ENCODE data around the gene PNMA8A. TPM values are rescaled to one million over a fixed set of nuclear protein-coding genes. Genes with fewer than 3 reads are reported as not detected.

Gene PNMA8A
- total and polyA plus RNA-seq, 2 experiments from 2014 or later, result 17.8 to 21.7 TPM

DNA sequence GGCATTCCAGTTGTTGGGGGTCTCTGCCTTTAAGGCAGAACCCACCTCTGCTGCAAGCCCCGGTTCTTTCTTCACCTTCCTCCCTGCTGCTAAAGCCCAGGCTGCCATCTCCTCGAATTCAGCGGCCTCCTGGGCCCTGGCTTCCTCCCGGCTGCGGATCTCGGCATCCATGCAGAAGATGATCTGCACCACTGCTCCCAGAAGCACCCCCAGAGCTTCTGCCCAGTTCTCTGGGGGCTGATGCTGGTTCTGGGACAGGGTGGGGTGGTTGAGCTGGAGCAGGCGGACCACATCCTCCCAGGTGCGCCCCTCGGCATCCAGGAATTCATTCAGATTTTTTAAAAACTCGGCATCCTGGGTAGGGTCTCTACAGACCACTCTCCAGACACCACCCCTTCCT, 987 bp downstream of the PNMA8A start:
- DNase-seq (ENCODE audit: low spot score), result no peak
- H3K4me2 ChIP-seq, result peak overlapping the region; percentile 95
- H3K27me3 Mint-ChIP-seq (ENCODE audit: insufficient read depth, low read depth, poor library complexity), result peaks cover 15% of the 10 kb centered on the region

DNA sequence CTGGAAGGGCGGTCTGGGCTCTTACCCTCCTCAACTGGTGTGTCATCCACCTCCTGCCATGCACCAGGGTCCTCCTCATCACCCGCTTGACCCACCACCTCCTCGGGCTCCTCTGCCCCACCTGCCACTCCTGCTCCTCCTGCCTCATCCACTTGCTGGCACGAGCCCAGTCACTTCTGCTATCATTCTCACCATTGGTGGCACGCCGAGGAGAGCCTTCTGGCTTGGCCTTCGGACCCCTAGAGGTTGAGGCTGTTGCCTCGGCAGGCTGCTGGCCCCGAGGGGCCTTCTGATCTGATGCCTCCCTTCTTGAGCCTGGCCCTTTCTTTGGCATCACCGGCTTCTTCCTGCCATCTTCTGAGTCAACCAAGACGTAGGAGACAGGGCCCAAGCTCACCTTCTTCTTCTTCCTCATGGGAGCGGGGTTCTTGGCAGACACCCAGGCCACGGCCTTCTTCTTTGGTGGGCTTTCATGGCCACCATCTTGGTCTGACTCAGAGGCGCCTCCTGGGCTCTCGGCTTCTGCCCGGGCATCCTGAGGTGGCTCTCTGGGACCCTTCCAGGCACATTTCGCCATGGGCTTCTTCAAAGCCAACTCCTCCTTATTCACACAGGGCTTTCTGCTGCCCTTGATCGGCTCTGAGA, 1.7 kb downstream of the PNMA8A start:
- H3K27me3 Mint-ChIP-seq (ENCODE audit: insufficient read depth, low read depth, poor library complexity), result peaks cover 15% of the 10 kb centered on the region
- Histone ChIP-seq H3K27me3 (ENCODE audit: insufficient read depth) (peaks cover 5% of the 10 kb centered on the region; the same call in 1 of the 2 replicates), H3K36me3 (ENCODE audit: insufficient read depth) (no peaks in the 10 kb centered on the region), H4K20me1 (replicated peaks; ENCODE audit: insufficient read depth) (no peaks in the 10 kb centered on the region), H3K4me3 (no peak overlapping the region), H3F3A (replicated peaks; ENCODE audit: low read depth) (0 out of 2 replicates have a peak, but pooled peaks cover 3% of the 10 kb centered on the region), H2AFZ (no peak overlapping the region), H3K79me2 (replicated peaks; ENCODE audit: insufficient read depth) (peaks cover 4% of the 10 kb centered on the region; the same call in 1 of the 2 replicates), H3K27ac (ENCODE audit: low read depth) (no peak overlapping the region), H3K4me2 (no peak overlapping the region), H3K4me1 (ENCODE audit: insufficient read depth) (peaks cover 14% of the 10 kb centered on the region), H3K9me2 (ENCODE audit: insufficient read depth) (no peaks in the 10 kb centered on the region)
- 0 out of 3 replicates have a peak overlapping the region, but pooled peaks have one; percentile 23 for H3K4me3 Mint-ChIP-seq
- no peak for ATAC-seq
- peaks cover 40% of the 10 kb centered on the region for H3K36me3 Mint-ChIP-seq (ENCODE audit: low read depth)
- peaks cover 11% of the 10 kb centered on the region for H3K4me1 Mint-ChIP-seq
- no peak for DNase-seq (ENCODE audit: low spot score)
- no peak overlapping the region for H3K27ac Mint-ChIP-seq
- H3K9me3 Mint-ChIP-seq, result no peaks in the 10 kb centered on the region
- TF ChIP-seq NANOG (IDR thresholded peaks at IDR 0.05; ENCODE audit: borderline replicate concordance) (no peak), POLR2AphosphoS5 (IDR thresholded peaks at IDR 0.05; ENCODE audit: low read depth) (no peak), EZH2phosphoT487 (IDR thresholded peaks at IDR 0.05; ENCODE audit: unreplicated experiment) (no peak), JUNB (IDR thresholded peaks at IDR 0.05; ENCODE audit: unreplicated experiment) (no peak), STAT1 (IDR thresholded peaks at IDR 0.05; ENCODE audit: unreplicated experiment) (no peak)
- TF ChIP-seq, protein P1, sequence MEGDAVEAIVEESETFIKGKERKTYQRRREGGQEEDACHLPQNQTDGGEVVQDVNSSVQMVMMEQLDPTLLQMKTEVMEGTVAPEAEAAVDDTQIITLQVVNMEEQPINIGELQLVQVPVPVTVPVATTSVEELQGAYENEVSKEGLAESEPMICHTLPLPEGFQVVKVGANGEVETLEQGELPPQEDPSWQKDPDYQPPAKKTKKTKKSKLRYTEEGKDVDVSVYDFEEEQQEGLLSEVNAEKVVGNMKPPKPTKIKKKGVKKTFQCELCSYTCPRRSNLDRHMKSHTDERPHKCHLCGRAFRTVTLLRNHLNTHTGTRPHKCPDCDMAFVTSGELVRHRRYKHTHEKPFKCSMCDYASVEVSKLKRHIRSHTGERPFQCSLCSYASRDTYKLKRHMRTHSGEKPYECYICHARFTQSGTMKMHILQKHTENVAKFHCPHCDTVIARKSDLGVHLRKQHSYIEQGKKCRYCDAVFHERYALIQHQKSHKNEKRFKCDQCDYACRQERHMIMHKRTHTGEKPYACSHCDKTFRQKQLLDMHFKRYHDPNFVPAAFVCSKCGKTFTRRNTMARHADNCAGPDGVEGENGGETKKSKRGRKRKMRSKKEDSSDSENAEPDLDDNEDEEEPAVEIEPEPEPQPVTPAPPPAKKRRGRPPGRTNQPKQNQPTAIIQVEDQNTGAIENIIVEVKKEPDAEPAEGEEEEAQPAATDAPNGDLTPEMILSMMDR (conservative IDR thresholded peaks at IDR 0.05; ENCODE audit: low read depth in 2 of 2), result no peak
- TF ChIP-seq, protein P2, sequence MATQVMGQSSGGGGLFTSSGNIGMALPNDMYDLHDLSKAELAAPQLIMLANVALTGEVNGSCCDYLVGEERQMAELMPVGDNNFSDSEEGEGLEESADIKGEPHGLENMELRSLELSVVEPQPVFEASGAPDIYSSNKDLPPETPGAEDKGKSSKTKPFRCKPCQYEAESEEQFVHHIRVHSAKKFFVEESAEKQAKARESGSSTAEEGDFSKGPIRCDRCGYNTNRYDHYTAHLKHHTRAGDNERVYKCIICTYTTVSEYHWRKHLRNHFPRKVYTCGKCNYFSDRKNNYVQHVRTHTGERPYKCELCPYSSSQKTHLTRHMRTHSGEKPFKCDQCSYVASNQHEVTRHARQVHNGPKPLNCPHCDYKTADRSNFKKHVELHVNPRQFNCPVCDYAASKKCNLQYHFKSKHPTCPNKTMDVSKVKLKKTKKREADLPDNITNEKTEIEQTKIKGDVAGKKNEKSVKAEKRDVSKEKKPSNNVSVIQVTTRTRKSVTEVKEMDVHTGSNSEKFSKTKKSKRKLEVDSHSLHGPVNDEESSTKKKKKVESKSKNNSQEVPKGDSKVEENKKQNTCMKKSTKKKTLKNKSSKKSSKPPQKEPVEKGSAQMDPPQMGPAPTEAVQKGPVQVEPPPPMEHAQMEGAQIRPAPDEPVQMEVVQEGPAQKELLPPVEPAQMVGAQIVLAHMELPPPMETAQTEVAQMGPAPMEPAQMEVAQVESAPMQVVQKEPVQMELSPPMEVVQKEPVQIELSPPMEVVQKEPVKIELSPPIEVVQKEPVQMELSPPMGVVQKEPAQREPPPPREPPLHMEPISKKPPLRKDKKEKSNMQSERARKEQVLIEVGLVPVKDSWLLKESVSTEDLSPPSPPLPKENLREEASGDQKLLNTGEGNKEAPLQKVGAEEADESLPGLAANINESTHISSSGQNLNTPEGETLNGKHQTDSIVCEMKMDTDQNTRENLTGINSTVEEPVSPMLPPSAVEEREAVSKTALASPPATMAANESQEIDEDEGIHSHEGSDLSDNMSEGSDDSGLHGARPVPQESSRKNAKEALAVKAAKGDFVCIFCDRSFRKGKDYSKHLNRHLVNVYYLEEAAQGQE (IDR thresholded peaks at IDR 0.05; ENCODE audit: unreplicated experiment), result no peak
- TF ChIP-seq, protein P3, sequence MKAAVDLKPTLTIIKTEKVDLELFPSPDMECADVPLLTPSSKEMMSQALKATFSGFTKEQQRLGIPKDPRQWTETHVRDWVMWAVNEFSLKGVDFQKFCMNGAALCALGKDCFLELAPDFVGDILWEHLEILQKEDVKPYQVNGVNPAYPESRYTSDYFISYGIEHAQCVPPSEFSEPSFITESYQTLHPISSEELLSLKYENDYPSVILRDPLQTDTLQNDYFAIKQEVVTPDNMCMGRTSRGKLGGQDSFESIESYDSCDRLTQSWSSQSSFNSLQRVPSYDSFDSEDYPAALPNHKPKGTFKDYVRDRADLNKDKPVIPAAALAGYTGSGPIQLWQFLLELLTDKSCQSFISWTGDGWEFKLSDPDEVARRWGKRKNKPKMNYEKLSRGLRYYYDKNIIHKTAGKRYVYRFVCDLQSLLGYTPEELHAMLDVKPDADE (IDR thresholded peaks at IDR 0.05), result no peak

More for the DNA sequence above, 987 bp downstream of the PNMA8A start:
- peaks cover 14% of the 10 kb centered on the region for H3K4me1 ChIP-seq (ENCODE audit: insufficient read depth)
- H3K9me2 ChIP-seq (ENCODE audit: insufficient read depth), result no peaks in the 10 kb centered on the region
- 0 out of 2 replicates have a peak, but pooled peaks cover 3% of the 10 kb centered on the region for H3F3A ChIP-seq (replicated peaks; ENCODE audit: low read depth)
- Mint-ChIP-seq H3K36me3 (ENCODE audit: low read depth) (peaks cover 40% of the 10 kb centered on the region), H3K9me3 (no peaks in the 10 kb centered on the region), H3K4me3 (peak overlapping the region; percentile 75), H3K4me1 (peaks cover 11% of the 10 kb centered on the region), H3K27ac (no peak overlapping the region)
- peaks cover 4% of the 10 kb centered on the region; the same call in 1 of the 2 replicates for H3K79me2 ChIP-seq (replicated peaks; ENCODE audit: insufficient read depth)
- no peak overlapping the region for H2AFZ ChIP-seq
- no peak for ATAC-seq
- peaks cover 5% of the 10 kb centered on the region; the same call in 1 of the 2 replicates for H3K27me3 ChIP-seq (ENCODE audit: insufficient read depth)
- no peaks in the 10 kb centered on the region for H3K36me3 ChIP-seq (ENCODE audit: insufficient read depth)
- peak overlapping the region; percentile 85 for H3K4me3 ChIP-seq
- no peak overlapping the region for H3K27ac ChIP-seq (ENCODE audit: low read depth)
- no peak for TF ChIP-seq ZNF331 (CRISPR knock-in tag; IDR thresholded peaks at IDR 0.05; ENCODE audit: low read depth)
- TF ChIP-seq NANOG (IDR thresholded peaks at IDR 0.05; ENCODE audit: borderline replicate concordance), result no peak
- no peaks in the 10 kb centered on the region for H4K20me1 ChIP-seq (replicated peaks; ENCODE audit: insufficient read depth)
